PC-9 (cell line): ENCODE measurements around the gene IRX5. TPM values are rescaled to one million over a fixed set of nuclear protein-coding genes. Genes with fewer than 3 reads are reported as not detected.

Experiments
- Bru-seq: library from RNA; stranded (reverse); fragments of 400-500 nt; gene quantifications from one replicate; lab custom pipeline; 2021; lab: Mats Ljungman, UMichigan
- BruChase-seq, 2 experiments: library from RNA; stranded (reverse); fragments of 400-500 nt; gene quantifications; one replicate each; lab custom pipeline; 2021; lab: Mats Ljungman, UMichigan
- BruUV-seq: library from RNA; stranded (reverse); fragments of 400-500 nt; replicated peaks from 2 replicates; lab custom pipeline; 2021; lab: Mats Ljungman, UMichigan
- CTCF ChIA-PET: fragments of 300-600 bp; sonication (Branson Sonifier 250); formaldehyde crosslinking; loops from one replicate; lab custom pipeline; 2022; ENCODE audit warnings: antibody characterized with exemption; lab: Charles Lee
- POLR2A ChIA-PET: fragments of 300-600 bp; sonication (Branson Sonifier 250); formaldehyde crosslinking; loops from one replicate; lab custom pipeline; 2022; ENCODE audit warnings: antibody characterized with exemption; ENCODE audit not compliant: unreplicated experiment; lab: Charles Lee
- DNase-seq, 2 experiments: peaks; one replicate each; pipeline versions ENCODE4 v3.0.0 to v3.0.0-alpha.2; 2015 to 2022; ENCODE audit warnings: mixed read lengths in 1 of 2
- H2AFZ ChIP-seq: fragments of 200-600 bp; sonication (generic); 2 replicates; pipeline ENCODE4 v1.8.1; 2017; ENCODE audit warnings: antibody characterized with exemption
- H3F3A ChIP-seq: fragments of 200-600 bp; sonication (generic); 2 replicates; pipeline ENCODE4 v1.8.1; 2017; ENCODE audit warnings: antibody characterized with exemption, mild to moderate bottlenecking, low read depth; ENCODE audit not compliant: insufficient read depth
- H3K27ac ChIP-seq: fragments of 200-600 bp; sonication (generic); 2 replicates; pipeline ENCODE4 v1.6.1; 2016; ENCODE audit warnings: mixed run types
- H3K27me3 ChIP-seq: fragments of 200-600 bp; sonication (generic); 2 replicates; pipeline ENCODE4 v1.6.1; 2016; ENCODE audit warnings: low read depth, mixed run types; ENCODE audit not compliant: insufficient read depth
- H3K36me3 ChIP-seq: fragments of 200-600 bp; sonication (generic); 2 replicates; pipeline ENCODE4 v1.6.1; 2016; ENCODE audit warnings: low read depth, mixed run types
- H3K4me1 ChIP-seq: fragments of 200-600 bp; sonication (generic); replicated peaks from 2 replicates; pipeline ENCODE4 v1.6.1; 2016; ENCODE audit warnings: mixed run types; ENCODE audit not compliant: insufficient read depth
- H3K4me2 ChIP-seq: fragments of 200-600 bp; sonication (generic); 2 replicates; pipeline ENCODE4 v1.6.1; 2017; ENCODE audit warnings: mixed run types
- H3K4me3 ChIP-seq: fragments of 200-600 bp; sonication (generic); 2 replicates; pipeline ENCODE4 v1.6.1; 2016; ENCODE audit warnings: mixed run types
- H3K79me2 ChIP-seq: fragments of 200-600 bp; sonication (generic); 2 replicates; pipeline ENCODE4 v1.6.1; 2017; ENCODE audit warnings: low read depth, mixed run types
- H3K9me2 ChIP-seq: fragments of 200-600 bp; sonication (generic); 2 replicates; pipeline ENCODE4 v1.8.1; 2017; ENCODE audit warnings: mild to moderate bottlenecking; ENCODE audit not compliant: insufficient read depth
- H3K9me3 ChIP-seq: fragments of 200-600 bp; sonication (generic); 2 replicates; pipeline ENCODE4 v1.8.1; 2016; ENCODE audit warnings: low read depth; ENCODE audit not compliant: insufficient read depth
- H4K20me1 ChIP-seq: fragments of 200-600 bp; sonication (generic); 2 replicates; pipeline ENCODE4 v1.8.1; 2017; ENCODE audit not compliant: insufficient read depth
- EZH2 ChIP-seq: fragments of 200-600 bp; sonication (generic); IDR thresholded peaks from 2 replicates; pipeline ENCODE4 v1.8.0; 2017; ENCODE audit warnings: antibody characterized with exemption, low read depth
- intact Hi-C: fragments of 100-400 bp; cut with micrococcal nuclease; formaldehyde crosslinking; loops from one replicate; pipeline ENCODE4 v1.10.0; 2022; ENCODE audit not compliant: unreplicated experiment
- long read RNA-seq: library from polyadenylated mRNA; stranded (forward); transcript quantifications from one replicate; pipeline ENCODE4 v2.0.0, GENCODE V29; 2022
- total RNA-seq: library from RNA; stranded (reverse); gene quantifications from 2 replicates; pipeline ENCODE4 v1.2.3, GENCODE V29; 2021
- TF ChIP-seq, protein P1 (sequence below): fragments of 200-600 bp; sonication (generic); conservative IDR thresholded peaks from 2 replicates; pipeline ENCODE4 v1.6.1; 2017; ENCODE audit warnings: mixed run types, antibody characterized with exemption, mild to moderate bottlenecking, moderate library complexity

IRX5 gene
- total RNA-seq = not detected in 2 replicates
- Bru-seq, nascent RNA = not detected
- BruChase-seq, experiment 1, labeled RNA remaining after a 2-hour chase = percentile 11 among the genes with signal in this experiment
- BruChase-seq, experiment 2, labeled RNA remaining after a 6-hour chase = not detected
- long read RNA-seq = 0 reads

DNA sequence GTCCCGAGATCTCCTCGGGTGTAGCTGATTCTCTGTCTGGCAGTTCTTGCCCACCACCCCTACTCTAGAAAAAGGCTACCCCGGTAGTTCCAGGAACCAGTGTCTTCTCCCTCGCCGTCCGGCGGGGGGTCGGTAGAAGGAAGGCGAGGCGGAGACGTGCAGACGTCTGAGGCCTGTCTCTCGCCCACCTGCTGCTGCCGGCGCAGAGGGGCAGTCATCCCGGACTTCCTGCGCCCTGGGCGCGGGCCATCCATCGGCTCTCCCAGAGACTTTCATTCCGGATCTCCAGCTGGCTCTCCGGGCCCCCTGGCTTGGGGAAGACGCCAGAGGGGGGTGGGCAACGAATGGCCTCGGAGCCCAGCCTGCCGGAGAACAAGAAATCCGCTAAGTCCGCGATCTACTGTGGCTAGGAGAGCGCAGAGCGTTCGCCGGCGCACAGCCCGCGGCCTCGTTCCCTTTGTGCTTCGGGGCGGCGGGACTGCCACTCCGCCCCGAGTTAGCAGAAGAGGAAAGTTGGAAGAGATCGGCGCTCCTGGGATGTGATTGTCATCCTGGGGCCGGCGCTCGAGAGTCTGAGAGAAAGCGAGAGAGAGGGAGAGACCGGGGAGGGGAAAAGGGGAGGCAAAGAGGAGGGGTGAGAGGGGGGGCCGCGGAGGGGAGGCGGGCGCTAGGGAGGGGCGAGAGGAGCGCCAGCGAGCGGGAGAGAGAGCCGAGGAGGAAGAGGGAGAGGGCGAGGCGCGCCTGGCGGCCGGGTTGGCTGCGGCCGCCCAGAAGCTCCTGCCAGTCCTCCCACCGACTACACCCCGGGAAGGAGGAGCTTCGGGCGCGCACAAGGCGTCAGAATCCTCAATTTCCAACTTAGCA, at the start of gene IRX5:
TSS of gene IRX5 (plus strand) at position 861 of the 864 bp plus-strand sequence. CDS start 334 bp downstream, outside the sequence.
- no TSS peak for BruUV-seq
- H3K27ac ChIP-seq = no peak within 1 kb of the TSS
- H3K27me3 ChIP-seq = no peaks in the 10 kb centered on the region
- TF ChIP-seq EZH2 = no peak
- TF ChIP-seq, protein P1, sequence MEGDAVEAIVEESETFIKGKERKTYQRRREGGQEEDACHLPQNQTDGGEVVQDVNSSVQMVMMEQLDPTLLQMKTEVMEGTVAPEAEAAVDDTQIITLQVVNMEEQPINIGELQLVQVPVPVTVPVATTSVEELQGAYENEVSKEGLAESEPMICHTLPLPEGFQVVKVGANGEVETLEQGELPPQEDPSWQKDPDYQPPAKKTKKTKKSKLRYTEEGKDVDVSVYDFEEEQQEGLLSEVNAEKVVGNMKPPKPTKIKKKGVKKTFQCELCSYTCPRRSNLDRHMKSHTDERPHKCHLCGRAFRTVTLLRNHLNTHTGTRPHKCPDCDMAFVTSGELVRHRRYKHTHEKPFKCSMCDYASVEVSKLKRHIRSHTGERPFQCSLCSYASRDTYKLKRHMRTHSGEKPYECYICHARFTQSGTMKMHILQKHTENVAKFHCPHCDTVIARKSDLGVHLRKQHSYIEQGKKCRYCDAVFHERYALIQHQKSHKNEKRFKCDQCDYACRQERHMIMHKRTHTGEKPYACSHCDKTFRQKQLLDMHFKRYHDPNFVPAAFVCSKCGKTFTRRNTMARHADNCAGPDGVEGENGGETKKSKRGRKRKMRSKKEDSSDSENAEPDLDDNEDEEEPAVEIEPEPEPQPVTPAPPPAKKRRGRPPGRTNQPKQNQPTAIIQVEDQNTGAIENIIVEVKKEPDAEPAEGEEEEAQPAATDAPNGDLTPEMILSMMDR = no peak
- ChIA-PET CTCF (no interaction called here), POLR2A (interaction anchor here (0.6 kb wide), 1 partner anchor 645 kb away, joined by 3 read pairs; no protein-coding TSS in a partner anchor)
- peak within 1 kb of the TSS; percentile 80 for H3K4me3 ChIP-seq
- 0 out of 2 replicates have a peak, but pooled peaks cover 2% of the 10 kb centered on the region for H4K20me1 ChIP-seq
- H3K4me2 ChIP-seq = peak within 1 kb of the TSS; percentile 90
- peak within 1 kb of the TSS; percentile 98 for H2AFZ ChIP-seq
- intact Hi-C loops = no loop called here
- no peaks in the 10 kb centered on the region; the same call in 1 of the 2 replicates for H3F3A ChIP-seq
- no peaks in the 10 kb centered on the region for H3K9me3 ChIP-seq
- peaks cover 24% of the 10 kb centered on the region for H3K4me1 ChIP-seq
- no peaks in the 10 kb centered on the region for H3K36me3 ChIP-seq
- peak; percentile 56 to 79 for DNase-seq
- peaks cover 36% of the 10 kb centered on the region for H3K79me2 ChIP-seq
- no peaks in the 10 kb centered on the region for H3K9me2 ChIP-seq

- H3K36me3 ChIP-seq = no peaks in the 10 kb centered on the region
- TF ChIP-seq EZH2 = no peak
- TF ChIP-seq, protein P1 = no peak
- intact Hi-C loops = no loop called here
- H3K4me3 ChIP-seq = no peak overlapping the region
- H3F3A ChIP-seq = no peaks in the 10 kb centered on the region
- H2AFZ ChIP-seq = no peak overlapping the region
- no TSS peak for BruUV-seq
- no peaks in the 10 kb centered on the region for H3K4me1 ChIP-seq
- CTCF ChIA-PET = no interaction called here
- H4K20me1 ChIP-seq = no peaks in the 10 kb centered on the region
- no peaks in the 10 kb centered on the region for H3K9me2 ChIP-seq
- no peak for DNase-seq
- no peak overlapping the region for H3K4me2 ChIP-seq
- no peaks in the 10 kb centered on the region for H3K9me3 ChIP-seq
- H3K27me3 ChIP-seq = no peaks in the 10 kb centered on the region
- POLR2A ChIA-PET = no interaction called here
- H3K27ac ChIP-seq = no peak overlapping the region
- H3K79me2 ChIP-seq = no peaks in the 10 kb centered on the region
Observed at GRCh38 chr16:54882556-54882955, 48.1 kb upstream of the IRX5 start.

- H3K27me3 ChIP-seq = no peaks in the 10 kb centered on the region
- H3K9me3 ChIP-seq = no peaks in the 10 kb centered on the region
- POLR2A ChIA-PET = no interaction called here
- intact Hi-C loops = no loop called here
- H2AFZ ChIP-seq = no peak overlapping the region
- no peaks in the 10 kb centered on the region for H3K9me2 ChIP-seq
- no peak overlapping the region for H3K4me2 ChIP-seq
- CTCF ChIA-PET = no interaction called here
- no peaks in the 10 kb centered on the region for H3K4me1 ChIP-seq
- no peak for DNase-seq
- H3F3A ChIP-seq = no peaks in the 10 kb centered on the region
- TF ChIP-seq, protein P1 = no peak
- no peak for TF ChIP-seq EZH2
- no TSS peak for BruUV-seq
- no peaks in the 10 kb centered on the region for H4K20me1 ChIP-seq
- no peak overlapping the region for H3K4me3 ChIP-seq
- H3K27ac ChIP-seq = no peak overlapping the region
- H3K79me2 ChIP-seq = no peaks in the 10 kb centered on the region
- H3K36me3 ChIP-seq = no peaks in the 10 kb centered on the region
Observed at GRCh38 chr16:54883358-54883757, 47.3 kb upstream of the IRX5 start.
